Hepatocyte (in vitro differentiated cells): ENCODE measurements around the gene SSBP3. TPM values are rescaled to one million over a fixed set of nuclear protein-coding genes. Genes with fewer than 3 reads are reported as not detected.

ENCODE experiments used
- DNase-seq: peaks from one replicate; pipeline ENCODE4 v3.0.0-alpha.2; 2016; ENCODE audit warnings: low spot score
- H2AFZ ChIP-seq: fragments of 200-600 bp; sonication (generic); 2 replicates; pipeline ENCODE4 v1.6.0; 2016; ENCODE audit warnings: antibody characterized with exemption, mild to moderate bottlenecking
- H3K27ac ChIP-seq: fragments of 200-600 bp; sonication (generic); 2 replicates; pipeline ENCODE4 v1.5.1; 2016; ENCODE audit warnings: mild to moderate bottlenecking
- H3K27me3 ChIP-seq: fragments of 200-600 bp; sonication (generic); 2 replicates; pipeline ENCODE4 v1.6.1; 2016
- H3K36me3 ChIP-seq: fragments of 200-600 bp; sonication (generic); replicated peaks from 2 replicates; pipeline ENCODE4 v1.5.1; 2016; ENCODE audit warnings: low read depth; ENCODE audit not compliant: insufficient read depth
- H3K4me1 ChIP-seq: fragments of 200-600 bp; sonication (generic); 2 replicates; pipeline ENCODE4 v1.5.1; 2016; ENCODE audit warnings: mild to moderate bottlenecking, moderate library complexity; ENCODE audit not compliant: insufficient read depth
- H3K4me2 ChIP-seq: fragments of 200-600 bp; sonication (generic); 2 replicates; pipeline ENCODE4 v1.6.0; 2016
- H3K4me3 ChIP-seq: fragments of 200-600 bp; sonication (generic); 2 replicates; pipeline ENCODE4 v1.5.1; 2016; ENCODE audit warnings: mild to moderate bottlenecking
- H3K79me2 ChIP-seq: fragments of 200-600 bp; sonication (generic); 2 replicates; pipeline ENCODE4 v1.6.0; 2017; ENCODE audit warnings: mild to moderate bottlenecking
- H3K9me2 ChIP-seq: fragments of 200-600 bp; sonication (generic); replicated peaks from 2 replicates; pipeline ENCODE4 v1.6.0; 2017; ENCODE audit warnings: mild to moderate bottlenecking; ENCODE audit not compliant: insufficient read depth
- H3K9me3 ChIP-seq: fragments of 200-600 bp; sonication (generic); 2 replicates; pipeline ENCODE4 v1.5.1; 2016; ENCODE audit warnings: low read depth, mild to moderate bottlenecking
- H4K20me1 ChIP-seq: fragments of 200-600 bp; sonication (generic); 2 replicates; pipeline ENCODE4 v1.6.0; 2016; ENCODE audit warnings: mild to moderate bottlenecking; ENCODE audit not compliant: insufficient read depth, poor library complexity, severe bottlenecking
- EZH2 ChIP-seq: fragments of 200-600 bp; sonication (generic); IDR thresholded peaks from 2 replicates; pipeline ENCODE4 v1.6.1; 2016; ENCODE audit warnings: antibody characterized with exemption, mild to moderate bottlenecking, borderline replicate concordance
- EZH2phosphoT487 ChIP-seq: fragments of 200-600 bp; sonication (generic); IDR thresholded peaks from one replicate; pipeline ENCODE4 v1.6.1; 2018; ENCODE audit warnings: antibody characterized with exemption, mild to moderate bottlenecking, low read depth, moderate library complexity; ENCODE audit not compliant: unreplicated experiment, severe bottlenecking
- whole genome bisulfite sequencing: methylation state at CpG from one replicate; pipeline ENCODE4 v1.1.6; 2016; ENCODE audit warnings: low lambda C conversion rate; ENCODE audit errors: missing lambda C conversion rate; 5-methylcytosine and 5-hydroxymethylcytosine counted together
- polyA plus RNA-seq: library from polyadenylated mRNA; unstranded; fragments of >200 nt; fragmentation: Nextera tagmentation; extraction: Ambion mirVana; gene quantifications from 2 replicates; pipeline ENCODE4 v1.2.1, GENCODE V29; 2016
- total RNA-seq: library from RNA; depleted of rRNA; stranded (reverse); fragments of >200 nt; gene quantifications from 2 replicates; pipeline ENCODE4 v1.2.3, GENCODE V29; 2014
- TF ChIP-seq, protein P1 (sequence below): fragments of 200-600 bp; sonication (generic); IDR thresholded peaks from 2 replicates; pipeline ENCODE4 v1.5.1; 2016; ENCODE audit warnings: antibody characterized with exemption, mild to moderate bottlenecking; ENCODE audit not compliant: poor library complexity

Gene SSBP3
- total and polyA plus RNA-seq, 2 experiments from 2014 or later: 25.8 to 47.2 TPM

DNA sequence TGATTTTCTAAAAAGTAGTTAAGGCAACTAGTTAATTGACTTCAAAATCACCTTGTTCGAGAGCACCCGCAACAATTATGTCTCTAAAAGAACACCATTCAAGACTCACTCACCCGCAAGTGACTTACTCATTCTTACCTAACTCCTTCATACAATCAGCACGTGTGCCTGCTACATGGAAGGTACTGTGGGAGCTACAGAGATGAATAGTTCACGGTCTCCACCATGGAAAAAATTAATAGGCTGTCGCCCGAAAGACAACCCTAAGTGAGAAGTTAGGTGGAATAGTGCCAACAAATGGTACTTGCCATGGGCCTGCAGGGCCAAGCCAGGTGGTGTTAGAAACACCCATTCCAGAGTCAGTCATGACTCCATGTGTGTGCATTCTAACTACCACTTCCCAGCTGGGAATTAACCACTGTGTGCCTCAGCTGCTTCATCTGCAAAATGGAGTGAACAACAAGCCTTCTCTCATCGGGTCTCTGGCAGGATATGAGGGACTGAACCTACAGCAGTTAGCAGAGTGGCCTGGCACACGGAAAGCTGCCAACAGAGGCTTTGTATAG lies 7.1 kb downstream of the SSBP3 start:
- Histone ChIP-seq H3K79me2 (peaks cover 99% of the 10 kb centered on the region), H3K36me3 (no peaks in the 10 kb centered on the region), H3K27me3 (no peaks in the 10 kb centered on the region), H3K4me1 (peaks cover 51% of the 10 kb centered on the region), H2AFZ (no peak overlapping the region), H3K9me3 (no peaks in the 10 kb centered on the region), H3K27ac (no peak overlapping the region), H4K20me1 (peaks cover 85% of the 10 kb centered on the region), H3K9me2 (no peaks in the 10 kb centered on the region), H3K4me3 (no peak overlapping the region), H3K4me2 (no peak overlapping the region)
- TF ChIP-seq, protein P1, sequence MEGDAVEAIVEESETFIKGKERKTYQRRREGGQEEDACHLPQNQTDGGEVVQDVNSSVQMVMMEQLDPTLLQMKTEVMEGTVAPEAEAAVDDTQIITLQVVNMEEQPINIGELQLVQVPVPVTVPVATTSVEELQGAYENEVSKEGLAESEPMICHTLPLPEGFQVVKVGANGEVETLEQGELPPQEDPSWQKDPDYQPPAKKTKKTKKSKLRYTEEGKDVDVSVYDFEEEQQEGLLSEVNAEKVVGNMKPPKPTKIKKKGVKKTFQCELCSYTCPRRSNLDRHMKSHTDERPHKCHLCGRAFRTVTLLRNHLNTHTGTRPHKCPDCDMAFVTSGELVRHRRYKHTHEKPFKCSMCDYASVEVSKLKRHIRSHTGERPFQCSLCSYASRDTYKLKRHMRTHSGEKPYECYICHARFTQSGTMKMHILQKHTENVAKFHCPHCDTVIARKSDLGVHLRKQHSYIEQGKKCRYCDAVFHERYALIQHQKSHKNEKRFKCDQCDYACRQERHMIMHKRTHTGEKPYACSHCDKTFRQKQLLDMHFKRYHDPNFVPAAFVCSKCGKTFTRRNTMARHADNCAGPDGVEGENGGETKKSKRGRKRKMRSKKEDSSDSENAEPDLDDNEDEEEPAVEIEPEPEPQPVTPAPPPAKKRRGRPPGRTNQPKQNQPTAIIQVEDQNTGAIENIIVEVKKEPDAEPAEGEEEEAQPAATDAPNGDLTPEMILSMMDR: no peak
- TF ChIP-seq EZH2: no peak
- TF ChIP-seq EZH2phosphoT487: no peak
- WGBS: 94% methylated on average over 9 of the region's 9 CpGs
- DNase-seq: no peak

DNA sequence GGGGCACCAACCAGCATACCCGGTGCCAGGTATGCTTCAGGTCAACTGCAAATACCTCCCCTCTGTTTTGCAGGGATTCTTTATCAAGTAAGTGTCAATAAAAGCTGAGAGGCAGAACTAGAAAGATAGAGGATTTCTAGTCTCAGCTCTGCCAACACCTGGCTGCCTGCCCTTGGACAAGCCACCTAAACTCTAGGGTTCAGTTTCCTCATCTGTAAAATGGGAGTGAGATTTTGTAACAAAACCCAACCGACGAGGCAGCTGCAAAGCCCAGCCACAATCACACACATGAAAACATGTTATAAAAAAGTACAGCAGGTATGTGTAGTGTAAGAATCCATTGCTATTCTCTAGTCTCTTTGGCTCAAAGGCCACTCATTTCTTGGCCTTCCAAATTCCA lies 8.2 kb downstream of the SSBP3 start:
- Histone ChIP-seq H4K20me1 (peaks cover 85% of the 10 kb centered on the region), H3K27ac (peak overlapping the region; percentile 53), H3K9me3 (no peaks in the 10 kb centered on the region), H3K9me2 (no peaks in the 10 kb centered on the region), H3K4me2 (no peak overlapping the region), H2AFZ (no peak overlapping the region), H3K27me3 (no peaks in the 10 kb centered on the region), H3K36me3 (no peaks in the 10 kb centered on the region), H3K4me1 (peaks cover 41% of the 10 kb centered on the region), H3K4me3 (no peak overlapping the region), H3K79me2 (peaks cover 99% of the 10 kb centered on the region)
- 86% methylated on average over 3 of the region's 3 CpGs for WGBS
- TF ChIP-seq EZH2: no peak
- TF ChIP-seq EZH2phosphoT487: no peak
- TF ChIP-seq, protein P1: no peak
- DNase-seq: no peak

DNA sequence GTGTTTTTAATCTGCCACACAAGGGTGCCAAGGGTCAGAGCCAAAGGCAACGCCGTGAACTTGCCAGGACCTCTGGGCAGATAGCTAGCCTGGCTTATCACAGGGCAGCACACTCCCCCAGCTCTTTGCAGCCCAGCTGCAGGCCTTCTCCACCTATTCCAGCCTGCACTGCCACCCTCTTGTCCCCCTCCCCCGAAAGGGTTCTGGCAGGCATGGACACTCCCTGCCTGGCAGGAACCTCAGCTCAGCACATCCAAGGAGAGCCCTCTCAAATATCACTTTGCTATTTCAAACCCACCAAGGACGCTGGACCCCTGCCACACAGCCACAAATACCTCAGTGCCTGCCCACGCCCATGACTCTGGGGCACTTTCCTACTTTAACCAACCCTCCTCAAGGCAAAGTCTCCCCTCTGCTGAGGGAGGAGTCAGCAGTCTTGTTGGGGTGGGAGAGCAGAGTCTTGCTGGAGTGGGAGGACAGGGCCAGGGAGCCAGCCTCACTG lies 9.1 kb downstream of the SSBP3 start:
- H3K9me3 ChIP-seq: no peaks in the 10 kb centered on the region
- H3K79me2 ChIP-seq: peaks cover 99% of the 10 kb centered on the region
- H3K4me1 ChIP-seq: peaks cover 33% of the 10 kb centered on the region
- peak overlapping the region; percentile 37 for H3K4me2 ChIP-seq
- WGBS: 64% methylated on average over 5 of the region's 5 CpGs
- no peak overlapping the region for H2AFZ ChIP-seq
- no peak overlapping the region for H3K4me3 ChIP-seq
- H3K36me3 ChIP-seq: no peaks in the 10 kb centered on the region
- TF ChIP-seq EZH2phosphoT487 (no peak), EZH2 (no peak)
- TF ChIP-seq, protein P1: no peak
- peaks cover 82% of the 10 kb centered on the region for H4K20me1 ChIP-seq
- H3K9me2 ChIP-seq: no peaks in the 10 kb centered on the region
- peak overlapping the region; percentile 53 for H3K27ac ChIP-seq
- H3K27me3 ChIP-seq: no peaks in the 10 kb centered on the region
- DNase-seq: peak; percentile 48
